ENCODE results near the gene MYCL. TPM values are rescaled to one million over a fixed set of nuclear protein-coding genes. Genes with fewer than 3 reads are reported as not detected.
A peak's percentile ranks its signal among the peaks of the same experiment; 100 is the strongest.

MYCL gene
- total and polyA plus RNA-seq, 2 of the 13 experiments (the other 11 are each of a cell fraction or from before 2014, with no cell fraction given), result 0.31 to 1.7 TPM

DNA sequence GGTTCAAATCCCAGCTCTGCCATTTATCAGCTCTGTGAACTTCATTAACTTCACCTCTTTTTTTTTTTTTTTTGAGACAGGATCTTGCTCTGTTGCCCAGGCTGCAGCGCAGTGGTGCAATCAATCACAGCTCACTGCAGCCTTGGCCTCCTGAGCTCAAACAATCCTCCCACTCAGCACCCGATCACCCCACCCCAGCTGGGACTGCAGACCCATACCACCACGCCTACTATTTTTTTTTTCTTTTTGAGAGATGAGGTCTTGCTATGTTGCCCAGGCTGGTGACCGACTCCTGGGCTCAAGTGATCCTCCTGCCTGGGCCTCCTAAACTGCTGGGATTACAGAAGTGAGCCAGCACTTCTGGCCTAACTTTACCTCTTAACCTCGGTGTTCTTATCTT lies 16.2 kb downstream of the MYCL start (continued):
- TF ChIP-seq GATA4 (IDR thresholded peaks at IDR 0.05; ENCODE audit: borderline replicate concordance, low read depth), result no peak
- TF ChIP-seq, protein P1, sequence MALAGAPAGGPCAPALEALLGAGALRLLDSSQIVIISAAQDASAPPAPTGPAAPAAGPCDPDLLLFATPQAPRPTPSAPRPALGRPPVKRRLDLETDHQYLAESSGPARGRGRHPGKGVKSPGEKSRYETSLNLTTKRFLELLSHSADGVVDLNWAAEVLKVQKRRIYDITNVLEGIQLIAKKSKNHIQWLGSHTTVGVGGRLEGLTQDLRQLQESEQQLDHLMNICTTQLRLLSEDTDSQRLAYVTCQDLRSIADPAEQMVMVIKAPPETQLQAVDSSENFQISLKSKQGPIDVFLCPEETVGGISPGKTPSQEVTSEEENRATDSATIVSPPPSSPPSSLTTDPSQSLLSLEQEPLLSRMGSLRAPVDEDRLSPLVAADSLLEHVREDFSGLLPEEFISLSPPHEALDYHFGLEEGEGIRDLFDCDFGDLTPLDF (CRISPR knock-in tag; IDR thresholded peaks at IDR 0.05), result no peak
- no peak for TF ChIP-seq CCAR2 (optimal IDR thresholded peaks at IDR 0.05; ENCODE audit: low read depth, low read length)
- TF ChIP-seq ZNF343 (CRISPR knock-in tag; IDR thresholded peaks at IDR 0.05), result no peak
- TF ChIP-seq ZMYM3 (CRISPR knock-in tag; IDR thresholded peaks at IDR 0.05), result peak; percentile 23; the same call in 1 of the 2 replicates
- TF ChIP-seq NFE2 (CRISPR knock-in tag; IDR thresholded peaks at IDR 0.05), result no peak
- no peak for TF ChIP-seq ZNF773 (CRISPR knock-in tag; IDR thresholded peaks at IDR 0.05; ENCODE audit: borderline replicate concordance)
- TF ChIP-seq TAF15 (IDR thresholded peaks at IDR 0.05; ENCODE audit: low read depth, low read length, poor library complexity, severe bottlenecking), result no peak
- no peak for TF ChIP-seq SSRP1 (CRISPR knock-in tag; IDR thresholded peaks at IDR 0.05)
- no peak for TF ChIP-seq ZFP82 (CRISPR knock-in tag; IDR thresholded peaks at IDR 0.05; ENCODE audit: borderline replicate concordance)
- no peak for TF ChIP-seq ZNF317 (CRISPR knock-in tag; IDR thresholded peaks at IDR 0.05)
- TF ChIP-seq, protein P2, sequence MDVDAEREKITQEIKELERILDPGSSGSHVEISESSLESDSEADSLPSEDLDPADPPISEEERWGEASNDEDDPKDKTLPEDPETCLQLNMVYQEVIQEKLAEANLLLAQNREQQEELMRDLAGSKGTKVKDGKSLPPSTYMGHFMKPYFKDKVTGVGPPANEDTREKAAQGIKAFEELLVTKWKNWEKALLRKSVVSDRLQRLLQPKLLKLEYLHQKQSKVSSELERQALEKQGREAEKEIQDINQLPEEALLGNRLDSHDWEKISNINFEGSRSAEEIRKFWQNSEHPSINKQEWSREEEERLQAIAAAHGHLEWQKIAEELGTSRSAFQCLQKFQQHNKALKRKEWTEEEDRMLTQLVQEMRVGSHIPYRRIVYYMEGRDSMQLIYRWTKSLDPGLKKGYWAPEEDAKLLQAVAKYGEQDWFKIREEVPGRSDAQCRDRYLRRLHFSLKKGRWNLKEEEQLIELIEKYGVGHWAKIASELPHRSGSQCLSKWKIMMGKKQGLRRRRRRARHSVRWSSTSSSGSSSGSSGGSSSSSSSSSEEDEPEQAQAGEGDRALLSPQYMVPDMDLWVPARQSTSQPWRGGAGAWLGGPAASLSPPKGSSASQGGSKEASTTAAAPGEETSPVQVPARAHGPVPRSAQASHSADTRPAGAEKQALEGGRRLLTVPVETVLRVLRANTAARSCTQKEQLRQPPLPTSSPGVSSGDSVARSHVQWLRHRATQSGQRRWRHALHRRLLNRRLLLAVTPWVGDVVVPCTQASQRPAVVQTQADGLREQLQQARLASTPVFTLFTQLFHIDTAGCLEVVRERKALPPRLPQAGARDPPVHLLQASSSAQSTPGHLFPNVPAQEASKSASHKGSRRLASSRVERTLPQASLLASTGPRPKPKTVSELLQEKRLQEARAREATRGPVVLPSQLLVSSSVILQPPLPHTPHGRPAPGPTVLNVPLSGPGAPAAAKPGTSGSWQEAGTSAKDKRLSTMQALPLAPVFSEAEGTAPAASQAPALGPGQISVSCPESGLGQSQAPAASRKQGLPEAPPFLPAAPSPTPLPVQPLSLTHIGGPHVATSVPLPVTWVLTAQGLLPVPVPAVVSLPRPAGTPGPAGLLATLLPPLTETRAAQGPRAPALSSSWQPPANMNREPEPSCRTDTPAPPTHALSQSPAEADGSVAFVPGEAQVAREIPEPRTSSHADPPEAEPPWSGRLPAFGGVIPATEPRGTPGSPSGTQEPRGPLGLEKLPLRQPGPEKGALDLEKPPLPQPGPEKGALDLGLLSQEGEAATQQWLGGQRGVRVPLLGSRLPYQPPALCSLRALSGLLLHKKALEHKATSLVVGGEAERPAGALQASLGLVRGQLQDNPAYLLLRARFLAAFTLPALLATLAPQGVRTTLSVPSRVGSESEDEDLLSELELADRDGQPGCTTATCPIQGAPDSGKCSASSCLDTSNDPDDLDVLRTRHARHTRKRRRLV (CRISPR knock-in tag; IDR thresholded peaks at IDR 0.05), result no peak
- 0 out of 2 replicates have a peak, but pooled peaks have one; percentile 38 for TF ChIP-seq ZNF3 (CRISPR knock-in tag; IDR thresholded peaks at IDR 0.05)
- peak; percentile 95 for TF ChIP-seq ZNF121 (CRISPR knock-in tag; IDR thresholded peaks at IDR 0.05)
- TF ChIP-seq KAT2B (IDR thresholded peaks at IDR 0.05; ENCODE audit: borderline replicate concordance, low read depth, low read length), result no peak
- TF ChIP-seq CBX5 (CRISPR knock-in tag; IDR thresholded peaks at IDR 0.05; ENCODE audit: borderline replicate concordance), result no peak
- TF ChIP-seq, protein P3, sequence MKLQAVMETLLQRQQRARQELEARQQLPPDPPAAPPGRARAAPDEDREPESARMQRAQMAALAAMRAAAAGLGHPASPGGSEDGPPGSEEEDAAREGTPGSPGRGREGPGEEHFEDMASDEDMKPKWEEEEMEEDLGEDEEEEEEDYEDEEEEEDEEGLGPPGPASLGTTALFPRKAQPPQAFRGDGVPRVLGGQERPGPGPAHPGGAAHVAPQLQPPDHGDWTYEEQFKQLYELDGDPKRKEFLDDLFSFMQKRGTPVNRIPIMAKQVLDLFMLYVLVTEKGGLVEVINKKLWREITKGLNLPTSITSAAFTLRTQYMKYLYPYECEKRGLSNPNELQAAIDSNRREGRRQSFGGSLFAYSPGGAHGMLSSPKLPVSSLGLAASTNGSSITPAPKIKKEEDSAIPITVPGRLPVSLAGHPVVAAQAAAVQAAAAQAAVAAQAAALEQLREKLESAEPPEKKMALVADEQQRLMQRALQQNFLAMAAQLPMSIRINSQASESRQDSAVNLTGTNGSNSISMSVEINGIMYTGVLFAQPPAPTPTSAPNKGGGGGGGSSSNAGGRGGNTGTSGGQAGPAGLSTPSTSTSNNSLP (IDR thresholded peaks at IDR 0.05; ENCODE audit: low read depth, low read length), result no peak
- TF ChIP-seq, protein P4, sequence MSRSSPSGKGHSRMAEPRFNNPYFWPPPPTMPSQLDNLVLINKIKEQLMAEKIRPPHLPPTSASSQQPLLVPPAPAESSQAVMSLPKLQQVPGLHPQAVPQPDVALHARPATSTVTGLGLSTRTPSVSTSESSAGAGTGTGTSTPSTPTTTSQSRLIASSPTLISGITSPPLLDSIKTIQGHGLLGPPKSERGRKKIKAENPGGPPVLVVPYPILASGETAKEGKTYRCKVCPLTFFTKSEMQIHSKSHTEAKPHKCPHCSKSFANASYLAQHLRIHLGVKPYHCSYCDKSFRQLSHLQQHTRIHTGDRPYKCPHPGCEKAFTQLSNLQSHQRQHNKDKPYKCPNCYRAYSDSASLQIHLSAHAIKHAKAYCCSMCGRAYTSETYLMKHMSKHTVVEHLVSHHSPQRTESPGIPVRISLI (CRISPR knock-in tag; IDR thresholded peaks at IDR 0.05; ENCODE audit: borderline replicate concordance), result peak; percentile 53; the same call in 1 of the 2 replicates
- no peak for TF ChIP-seq ZNF672 (CRISPR knock-in tag; IDR thresholded peaks at IDR 0.05)
- TF ChIP-seq U2AF2 (IDR thresholded peaks at IDR 0.05; ENCODE audit: low read depth, low read length), result no peak
